ENCODE results near the gene DAB2IP.
"Not testable (repeated sequence)": the region's sequence is repeated elsewhere in the genome, so short reads cannot be mapped to it uniquely, and the experiment has no call there.

Gene DAB2IP

GRCh38 chr9:121626012-121626411 is 25.4 kb upstream of the DAB2IP start:
- no peak for DNase-seq

DNA sequence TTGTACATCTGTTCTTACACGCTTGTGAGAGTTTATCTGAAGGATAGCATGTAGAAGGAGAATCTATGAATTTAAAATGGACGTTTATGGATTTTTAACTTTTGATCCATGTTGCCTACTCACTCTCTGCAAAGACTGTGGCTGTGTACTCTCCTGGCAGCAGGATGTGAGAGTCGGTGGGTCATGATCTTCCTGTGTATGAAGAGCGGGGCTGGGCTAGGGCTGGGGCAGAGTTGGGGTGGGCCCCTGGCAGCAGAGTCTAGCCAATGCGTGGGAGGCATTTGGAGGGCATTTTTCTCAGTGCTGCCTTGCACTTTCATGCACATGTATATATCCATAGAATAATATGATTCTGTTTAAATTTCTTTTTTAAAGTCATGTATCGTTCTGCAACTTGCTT is 24.0 kb upstream of the DAB2IP start:
- DNase-seq: no peak

DNA sequence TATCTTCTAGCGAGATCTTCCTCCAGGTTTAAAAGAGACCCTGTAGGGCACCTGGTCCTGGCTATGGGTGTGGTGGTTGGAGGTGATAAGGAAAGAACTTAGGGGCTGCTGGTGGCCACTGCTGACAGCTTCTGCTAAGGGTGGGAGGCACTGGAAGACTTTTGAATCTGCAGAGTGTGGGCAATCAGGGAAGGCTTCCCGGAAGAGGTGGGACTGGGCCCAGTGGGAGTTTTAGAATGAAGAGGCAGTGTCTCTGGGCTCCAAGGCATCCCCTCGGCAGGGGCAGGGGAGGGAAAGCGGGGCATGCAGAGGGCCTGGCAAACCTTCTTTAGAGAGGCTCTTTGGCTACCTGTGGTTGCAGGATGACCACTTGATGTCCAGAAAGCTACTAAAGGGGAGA is 23.0 kb upstream of the DAB2IP start:
- no peak for DNase-seq

- no peak for DNase-seq
Observed at GRCh38 chr9:121631115-121631514, 20.3 kb upstream of the DAB2IP start.

GRCh38 chr9:121631978-121632418 is 19.4 kb upstream of the DAB2IP start:
- DNase-seq: no peak

- no peak for DNase-seq
Observed at GRCh38 chr9:121633119-121633714, 18.2 kb upstream of the DAB2IP start.

GRCh38 chr9:121633736-121634135 is 17.7 kb upstream of the DAB2IP start:
- no peak for DNase-seq

GRCh38 chr9:121634329-121635261 is 16.8 kb upstream of the DAB2IP start:
- DNase-seq: no peak

DNA sequence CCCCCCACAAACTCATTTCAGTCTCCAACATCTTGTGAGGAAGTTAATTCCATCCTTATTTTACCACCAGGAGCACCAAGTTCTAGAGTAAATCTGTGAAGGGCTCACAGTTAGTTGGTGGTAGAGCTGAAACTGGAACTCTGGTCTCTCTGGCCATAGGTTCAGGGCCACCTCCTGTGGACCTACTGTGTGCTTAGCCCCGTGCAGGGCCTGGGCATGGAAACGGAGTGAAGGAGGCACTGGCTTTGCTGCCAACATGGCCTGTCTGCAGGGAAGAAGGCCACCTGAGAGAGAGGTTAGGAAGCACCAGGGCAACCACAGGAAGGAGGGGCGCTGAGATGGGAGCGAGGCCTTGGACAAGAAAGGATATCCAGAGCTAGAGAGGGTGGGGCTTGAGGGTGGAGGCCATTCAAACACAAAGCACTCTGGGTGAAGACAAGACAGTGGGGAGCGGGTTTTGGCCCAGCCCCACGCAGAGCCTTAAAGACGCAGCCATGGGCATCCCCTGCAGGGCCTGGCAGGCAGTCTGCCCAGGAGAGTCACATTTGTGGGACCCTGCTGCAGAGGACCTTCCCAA is 16.0 kb upstream of the DAB2IP start:
- no peak for DNase-seq

DNA sequence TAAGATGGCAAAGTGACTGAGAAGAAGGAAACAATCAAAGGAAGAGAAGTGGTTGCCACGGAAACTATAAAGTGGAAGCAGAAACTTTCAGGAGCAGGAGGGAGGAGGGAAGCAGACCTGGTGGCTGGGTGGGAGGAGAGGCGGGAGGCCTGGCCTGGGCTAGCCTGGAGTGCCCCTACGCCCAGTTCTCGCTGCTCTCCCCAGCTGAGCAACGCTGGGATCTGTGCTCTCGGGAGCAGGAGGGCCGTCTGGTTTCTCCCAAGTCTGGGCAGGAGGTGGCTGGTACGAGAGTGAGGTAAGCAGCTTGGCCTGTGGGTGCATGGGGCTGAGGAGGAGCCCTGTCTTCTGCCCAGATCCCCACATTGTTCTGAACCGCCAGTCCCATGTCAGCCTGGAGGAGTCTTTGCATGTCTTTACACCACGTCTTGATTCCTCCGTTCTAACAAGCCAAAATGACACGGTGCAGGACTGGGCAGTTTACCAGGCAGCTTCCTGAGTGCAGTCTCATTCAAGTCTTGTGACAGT is 15.0 kb upstream of the DAB2IP start:
- no peak for DNase-seq

GRCh38 chr9:121636978-121637712 is 14.3 kb upstream of the DAB2IP start:
- no peak for DNase-seq

GRCh38 chr9:121637713-121638220 is 13.7 kb upstream of the DAB2IP start:
- DNase-seq: peak; percentile 7

GRCh38 chr9:121638399-121638798 is 13.0 kb upstream of the DAB2IP start:
- no peak for DNase-seq

- no peak for DNase-seq
Observed at GRCh38 chr9:121638901-121639592, 12.4 kb upstream of the DAB2IP start.

GRCh38 chr9:121639619-121640018 is 11.8 kb upstream of the DAB2IP start:
- DNase-seq: no peak

- no peak for DNase-seq
Observed at GRCh38 chr9:121640076-121640475, 11.4 kb upstream of the DAB2IP start.

- no peak for DNase-seq
Observed at GRCh38 chr9:121640491-121641223, 10.8 kb upstream of the DAB2IP start.

- no peak for DNase-seq
Observed at GRCh38 chr9:121641224-121641611, 10.2 kb upstream of the DAB2IP start.

DNA sequence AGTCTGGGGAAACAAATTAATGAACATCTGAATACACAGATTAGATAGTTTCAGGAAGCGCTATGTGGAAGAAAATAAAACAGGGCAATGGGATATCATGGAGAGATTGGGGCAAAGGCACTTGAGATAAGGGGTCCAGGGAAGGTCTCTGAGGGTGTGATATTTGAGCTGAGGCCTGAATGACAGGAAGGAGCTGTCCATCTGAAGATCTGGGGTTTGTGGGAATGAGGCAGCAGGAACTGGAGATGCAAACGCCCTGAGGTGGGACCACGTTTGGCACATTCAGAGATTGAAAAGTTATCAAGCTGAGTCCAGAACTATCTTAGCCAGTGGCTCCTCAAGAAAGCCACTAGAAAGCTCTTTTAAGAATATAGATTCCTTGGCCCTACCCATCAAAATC is 8.7 kb upstream of the DAB2IP start:
- no peak for DNase-seq

DNA sequence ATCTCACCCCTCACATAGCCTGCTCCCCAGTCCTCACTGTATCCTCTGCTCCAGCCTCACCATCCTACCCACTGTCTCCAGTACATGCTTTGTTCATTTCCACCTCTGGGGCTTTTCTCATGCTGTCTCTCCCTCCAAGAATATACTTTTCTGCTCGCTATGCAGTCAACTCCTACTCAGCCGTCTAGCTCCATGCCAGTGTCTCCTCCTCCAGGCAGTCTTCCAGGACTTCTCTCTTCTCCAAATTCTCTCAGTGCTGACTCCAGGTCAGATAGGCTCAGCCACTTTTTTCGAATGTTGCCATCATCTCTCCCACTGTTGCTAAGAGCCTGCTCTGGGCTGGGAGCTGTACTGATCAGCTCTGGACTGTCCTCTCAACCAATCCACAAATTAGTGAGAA is 8.0 kb upstream of the DAB2IP start:
- no peak for DNase-seq

DNA sequence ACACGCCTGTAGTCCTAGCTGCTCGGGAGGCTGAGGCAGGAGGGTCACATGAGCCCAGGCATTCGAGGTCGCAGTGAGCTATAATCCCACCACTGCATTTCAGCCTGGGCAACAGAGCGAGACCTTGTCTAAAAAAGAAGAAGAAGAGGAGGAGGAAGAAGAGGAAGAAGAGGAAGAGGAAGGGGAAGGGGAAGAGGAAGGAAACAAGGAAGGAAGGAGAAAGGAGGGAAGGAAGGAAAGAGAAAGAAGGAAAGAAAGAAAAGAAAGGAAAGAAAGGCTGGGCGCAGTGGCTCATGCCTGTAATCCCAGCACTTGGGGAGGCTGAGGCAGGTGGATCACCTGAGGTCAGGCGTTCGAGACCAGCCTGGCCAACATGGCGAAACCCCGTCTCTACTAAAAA is 7.4 kb upstream of the DAB2IP start:
- not testable (repeated sequence) for DNase-seq

All from GOT3 (cell line).